ENCODE measurements around the gene AURKAIP1.

GRCh38 chr1:1333551-1334241, 41.3 kb downstream of the AURKAIP1 start:
- TF ChIP-seq CTCF (conservative IDR thresholded peaks at IDR 0.05) (no peak), EZH2 (IDR thresholded peaks at IDR 0.05; ENCODE audit: low read depth) (no peak)

All from PC-9 (cell line).